ENCODE results near the gene FOXJ1. TPM values are rescaled to one million over a fixed set of nuclear protein-coding genes. Genes with fewer than 3 reads are reported as not detected.

FOXJ1 gene
- total and polyA plus RNA-seq, 2 of the 13 experiments (the other 11 are each of a cell fraction or from before 2014, with no cell fraction given), result 0.98 to 1.6 TPM

DNA sequence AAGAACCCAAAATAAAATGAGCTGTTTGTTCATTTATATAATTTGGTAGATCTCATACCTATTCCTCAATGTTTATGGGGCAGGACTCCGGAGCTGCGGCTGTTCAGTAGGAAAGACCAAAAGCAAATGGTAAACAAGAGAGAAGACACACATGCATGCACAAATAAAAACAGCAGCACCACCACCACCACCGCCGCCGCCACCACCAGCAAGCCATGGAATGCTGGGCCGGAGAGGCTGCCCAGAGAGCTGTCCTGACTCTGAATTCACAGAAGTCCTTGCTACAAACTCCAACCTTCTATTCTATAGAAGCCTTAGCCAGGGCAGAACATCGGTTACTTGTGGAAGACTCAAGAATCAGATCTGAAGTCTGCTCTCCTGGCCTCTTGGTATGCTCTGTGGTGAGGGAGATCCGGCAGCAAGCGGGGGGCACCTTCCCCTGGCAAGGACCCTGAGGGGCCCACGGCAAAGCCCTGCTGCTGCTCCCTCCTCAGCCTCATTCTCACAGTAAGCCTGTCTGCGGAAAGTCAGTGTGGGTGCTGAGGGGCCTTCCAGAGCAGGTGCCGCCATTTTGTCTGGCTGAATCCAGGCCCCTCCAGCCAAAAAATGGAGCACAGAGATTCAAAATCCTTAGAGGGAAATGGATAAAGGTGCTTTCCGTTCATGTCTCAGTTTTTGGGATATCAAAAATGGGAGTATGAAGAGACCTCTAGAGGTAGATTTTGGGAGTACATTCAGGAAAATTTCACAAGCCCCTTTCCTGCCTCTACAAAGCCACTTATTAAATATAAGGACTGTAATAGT is 6.4 kb upstream of the FOXJ1 start (continued):
- TF ChIP-seq, protein P1, sequence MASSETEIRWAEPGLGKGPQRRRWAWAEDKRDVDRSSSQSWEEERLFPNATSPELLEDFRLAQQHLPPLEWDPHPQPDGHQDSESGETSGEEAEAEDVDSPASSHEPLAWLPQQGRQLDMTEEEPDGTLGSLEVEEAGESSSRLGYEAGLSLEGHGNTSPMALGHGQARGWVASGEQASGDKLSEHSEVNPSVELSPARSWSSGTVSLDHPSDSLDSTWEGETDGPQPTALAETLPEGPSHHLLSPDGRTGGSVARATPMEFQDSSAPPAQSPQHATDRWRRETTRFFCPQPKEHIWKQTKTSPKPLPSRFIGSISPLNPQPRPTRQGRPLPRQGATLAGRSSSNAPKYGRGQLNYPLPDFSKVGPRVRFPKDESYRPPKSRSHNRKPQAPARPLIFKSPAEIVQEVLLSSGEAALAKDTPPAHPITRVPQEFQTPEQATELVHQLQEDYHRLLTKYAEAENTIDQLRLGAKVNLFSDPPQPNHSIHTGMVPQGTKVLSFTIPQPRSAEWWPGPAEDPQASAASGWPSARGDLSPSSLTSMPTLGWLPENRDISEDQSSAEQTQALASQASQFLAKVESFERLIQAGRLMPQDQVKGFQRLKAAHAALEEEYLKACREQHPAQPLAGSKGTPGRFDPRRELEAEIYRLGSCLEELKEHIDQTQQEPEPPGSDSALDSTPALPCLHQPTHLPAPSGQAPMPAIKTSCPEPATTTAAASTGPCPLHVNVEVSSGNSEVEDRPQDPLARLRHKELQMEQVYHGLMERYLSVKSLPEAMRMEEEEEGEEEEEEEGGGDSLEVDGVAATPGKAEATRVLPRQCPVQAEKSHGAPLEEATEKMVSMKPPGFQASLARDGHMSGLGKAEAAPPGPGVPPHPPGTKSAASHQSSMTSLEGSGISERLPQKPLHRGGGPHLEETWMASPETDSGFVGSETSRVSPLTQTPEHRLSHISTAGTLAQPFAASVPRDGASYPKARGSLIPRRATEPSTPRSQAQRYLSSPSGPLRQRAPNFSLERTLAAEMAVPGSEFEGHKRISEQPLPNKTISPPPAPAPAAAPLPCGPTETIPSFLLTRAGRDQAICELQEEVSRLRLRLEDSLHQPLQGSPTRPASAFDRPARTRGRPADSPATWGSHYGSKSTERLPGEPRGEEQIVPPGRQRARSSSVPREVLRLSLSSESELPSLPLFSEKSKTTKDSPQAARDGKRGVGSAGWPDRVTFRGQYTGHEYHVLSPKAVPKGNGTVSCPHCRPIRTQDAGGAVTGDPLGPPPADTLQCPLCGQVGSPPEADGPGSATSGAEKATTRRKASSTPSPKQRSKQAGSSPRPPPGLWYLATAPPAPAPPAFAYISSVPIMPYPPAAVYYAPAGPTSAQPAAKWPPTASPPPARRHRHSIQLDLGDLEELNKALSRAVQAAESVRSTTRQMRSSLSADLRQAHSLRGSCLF (CRISPR knock-in tag; IDR thresholded peaks at IDR 0.05; ENCODE audit: borderline replicate concordance), result no peak

DNA sequence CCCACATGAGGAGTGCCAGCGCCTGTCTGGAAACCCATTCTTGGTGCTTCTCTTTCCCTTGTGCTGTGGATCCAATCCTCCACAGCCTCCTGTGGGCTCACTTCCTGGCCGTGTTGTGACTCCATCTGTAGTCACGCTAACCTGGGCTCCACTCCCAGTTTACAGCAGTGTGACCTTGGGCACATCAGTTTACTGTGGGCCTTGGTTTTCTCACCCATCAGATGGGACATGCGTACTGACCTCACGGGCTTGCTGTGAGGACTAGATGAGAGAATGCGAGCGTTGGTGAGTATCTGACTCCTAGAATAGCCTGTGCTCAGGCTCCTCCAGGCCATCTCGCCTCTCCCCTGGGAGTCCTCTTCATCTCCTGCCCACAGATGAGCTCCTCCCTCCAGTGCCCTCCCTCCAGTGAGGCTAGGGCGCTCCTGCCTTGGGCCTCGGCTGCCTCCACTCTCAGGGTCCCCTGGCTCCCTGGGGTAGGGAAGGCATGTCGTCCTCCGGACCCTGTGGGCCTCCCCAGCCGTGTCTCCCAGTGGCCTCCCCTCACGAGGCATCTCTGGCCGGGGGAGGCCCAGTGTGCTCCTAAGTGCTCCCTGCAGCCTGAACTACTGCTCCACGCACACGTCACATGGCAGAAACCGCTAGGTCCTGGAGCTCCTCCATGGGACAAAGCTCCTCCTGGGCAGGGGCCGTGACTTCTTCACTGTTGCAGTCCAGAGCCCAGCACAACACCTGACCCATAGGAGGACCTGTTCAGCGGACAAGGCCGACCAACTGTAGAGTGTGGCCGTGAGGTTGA is 5.2 kb upstream of the FOXJ1 start:
- H3K27me3 ChIP-seq (ENCODE audit: control insufficient read depth in 1 of 2, insufficient read depth in 2 of 2, low read length in 2 of 2), result peaks cover 3 to 32% of the 10 kb centered on the region in 2 experiments
- H4K20me1 ChIP-seq (ENCODE audit: insufficient read depth, low read length), result no peaks in the 10 kb centered on the region
- ATAC-seq (peak; percentile 14), FAIRE-seq (no peak), DNase-seq (ENCODE audit: low spot score) (no peak)
- no peak overlapping the region for H3K4me2 ChIP-seq (ENCODE audit: low read depth, low read length)
- no peak overlapping the region for H3K9ac ChIP-seq (ENCODE audit: insufficient read depth, low read depth, low read length)
- H3K36me3 ChIP-seq (replicated peaks in 1 of 2; ENCODE audit: control insufficient read depth in 1 of 2, insufficient read depth in 2 of 2, low read length in 2 of 2), result no peaks in the 10 kb centered on the region
- no peak overlapping the region for H3K4me3 ChIP-seq (replicated peaks in 1 of 3; ENCODE audit: insufficient read depth in 1 of 3, low read depth in 2 of 3, low read length in 3 of 3)
- H2AFZ ChIP-seq (ENCODE audit: low read length), result no peak overlapping the region
- in situ Hi-C loops (cut with HindIII; ENCODE audit: extremely low pct_ligation_motif_present, low pct_unique_long_range_greater_than_20kb), result no loop called here
- H3K4me1 ChIP-seq (ENCODE audit: insufficient read depth, low read length), result peaks cover 43% of the 10 kb centered on the region
- no peaks in the 10 kb centered on the region for H3K79me2 ChIP-seq (ENCODE audit: insufficient read depth, low read length)
- no TSS peak for BruUV-seq (replicated peaks)
- H3K9me3 ChIP-seq (ENCODE audit: low read length), result no peaks in the 10 kb centered on the region
- intact Hi-C loops (cut with micrococcal nuclease; ENCODE audit: unreplicated experiment), result no loop called here
- 63% methylated on average over 15 of the region's 22 CpGs for WGBS (ENCODE audit: low lambda C conversion rate)
- CTCF ChIA-PET (ENCODE audit: low intra/inter-chr PET ratio, low total read pairs), result interaction anchor here (1.3 to 3.7 kb wide), 2 partner anchors 25 to 36 kb away, joined by 3 to 50 read pairs; no protein-coding TSS in a partner anchor
- POLR2A ChIA-PET, result interaction anchor here (1.0 to 1.2 kb wide), 2 partner anchors 8 to 22 kb away, joined by 3 to 5 read pairs; no protein-coding TSS in a partner anchor
- no peak overlapping the region for H3K27ac ChIP-seq (ENCODE audit: extremely low read length, insufficient read depth, low read length)
- TF ChIP-seq ATAD3A (CRISPR knock-in tag; IDR thresholded peaks at IDR 0.05), result no peak
- TF ChIP-seq RBAK (CRISPR knock-in tag; IDR thresholded peaks at IDR 0.05), result no peak
- TF ChIP-seq NPAS2 (CRISPR knock-in tag; IDR thresholded peaks at IDR 0.05; ENCODE audit: borderline replicate concordance), result no peak
- no peak for TF ChIP-seq ZC3H4 (CRISPR knock-in tag; IDR thresholded peaks at IDR 0.05; ENCODE audit: borderline replicate concordance)
- TF ChIP-seq, protein P2, sequence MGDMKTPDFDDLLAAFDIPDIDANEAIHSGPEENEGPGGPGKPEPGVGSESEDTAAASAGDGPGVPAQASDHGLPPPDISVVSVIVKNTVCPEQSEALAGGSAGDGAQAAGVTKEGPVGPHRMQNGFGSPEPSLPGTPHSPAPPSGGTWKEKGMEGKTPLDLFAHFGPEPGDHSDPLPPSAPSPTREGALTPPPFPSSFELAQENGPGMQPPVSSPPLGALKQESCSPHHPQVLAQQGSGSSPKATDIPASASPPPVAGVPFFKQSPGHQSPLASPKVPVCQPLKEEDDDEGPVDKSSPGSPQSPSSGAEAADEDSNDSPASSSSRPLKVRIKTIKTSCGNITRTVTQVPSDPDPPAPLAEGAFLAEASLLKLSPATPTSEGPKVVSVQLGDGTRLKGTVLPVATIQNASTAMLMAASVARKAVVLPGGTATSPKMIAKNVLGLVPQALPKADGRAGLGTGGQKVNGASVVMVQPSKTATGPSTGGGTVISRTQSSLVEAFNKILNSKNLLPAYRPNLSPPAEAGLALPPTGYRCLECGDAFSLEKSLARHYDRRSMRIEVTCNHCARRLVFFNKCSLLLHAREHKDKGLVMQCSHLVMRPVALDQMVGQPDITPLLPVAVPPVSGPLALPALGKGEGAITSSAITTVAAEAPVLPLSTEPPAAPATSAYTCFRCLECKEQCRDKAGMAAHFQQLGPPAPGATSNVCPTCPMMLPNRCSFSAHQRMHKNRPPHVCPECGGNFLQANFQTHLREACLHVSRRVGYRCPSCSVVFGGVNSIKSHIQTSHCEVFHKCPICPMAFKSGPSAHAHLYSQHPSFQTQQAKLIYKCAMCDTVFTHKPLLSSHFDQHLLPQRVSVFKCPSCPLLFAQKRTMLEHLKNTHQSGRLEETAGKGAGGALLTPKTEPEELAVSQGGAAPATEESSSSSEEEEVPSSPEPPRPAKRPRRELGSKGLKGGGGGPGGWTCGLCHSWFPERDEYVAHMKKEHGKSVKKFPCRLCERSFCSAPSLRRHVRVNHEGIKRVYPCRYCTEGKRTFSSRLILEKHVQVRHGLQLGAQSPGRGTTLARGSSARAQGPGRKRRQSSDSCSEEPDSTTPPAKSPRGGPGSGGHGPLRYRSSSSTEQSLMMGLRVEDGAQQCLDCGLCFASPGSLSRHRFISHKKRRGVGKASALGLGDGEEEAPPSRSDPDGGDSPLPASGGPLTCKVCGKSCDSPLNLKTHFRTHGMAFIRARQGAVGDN (CRISPR knock-in tag; IDR thresholded peaks at IDR 0.05), result peak; percentile 50
- no peak for TF ChIP-seq TBL1XR1 (IDR thresholded peaks at IDR 0.05; ENCODE audit: borderline replicate concordance, low read length, partially characterized antibody)
- TF ChIP-seq U2AF1 (optimal IDR thresholded peaks at IDR 0.05; ENCODE audit: low read depth, low read length), result no peak
- 0 out of 2 replicates have a peak, but pooled peaks have one; percentile 12 for TF ChIP-seq RXRA (CRISPR knock-in tag; IDR thresholded peaks at IDR 0.05)
- TF ChIP-seq, protein P3, sequence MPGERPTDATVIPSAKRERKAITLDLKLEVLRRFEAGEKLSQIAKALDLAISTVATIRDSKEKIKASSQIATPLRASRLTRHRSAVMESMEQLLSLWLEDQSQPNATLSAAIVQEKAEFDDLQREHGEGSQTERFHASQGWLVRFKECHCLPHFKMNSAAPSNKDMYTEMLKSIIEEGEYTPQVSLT (CRISPR knock-in tag; IDR thresholded peaks at IDR 0.05; ENCODE audit: borderline replicate concordance, low read depth), result no peak
